ENCODE data around the gene SIGMAR1.

- TF ChIP-seq CTCF (conservative IDR thresholded peaks at IDR 0.05; ENCODE audit: low read depth, low read length) (no peak), POLR2A (IDR thresholded peaks at IDR 0.05; ENCODE audit: low read depth, low read length) (no peak), FOS (IDR thresholded peaks at IDR 0.05; ENCODE audit: low read depth, low read length) (no peak), CEBPB (IDR thresholded peaks at IDR 0.05; ENCODE audit: low read depth, low read length) (no peak), RAD21 (IDR thresholded peaks at IDR 0.05; ENCODE audit: low read length) (no peak), ELK1 (IDR thresholded peaks at IDR 0.05; ENCODE audit: borderline replicate concordance, low read depth, low read length) (no peak), USF2 (IDR thresholded peaks at IDR 0.05; ENCODE audit: low read depth, low read length) (no peak), RCOR1 (IDR thresholded peaks at IDR 0.05; ENCODE audit: insufficient replicate concordance, low read length) (no peak), MAFK (IDR thresholded peaks at IDR 0.05; ENCODE audit: low read depth, low read length) (no peak), MXI1 (IDR thresholded peaks at IDR 0.05; ENCODE audit: borderline replicate concordance, low read depth, low read length) (no peak)
Observed at GRCh38 chr9:34671307-34671706, 33.7 kb upstream of the SIGMAR1 start.

Measured in IMR-90 (cell line).